IPS-15b (cell line): ENCODE data around the gene HSPB9.

Source experiments
- H3K27me3 ChIP-seq: one replicate; pipeline ENCODE4 v1.6.1; 2013; ENCODE audit warnings: low read length; ENCODE audit not compliant: control insufficient read depth, insufficient read depth
- H3K36me3 ChIP-seq: one replicate; pipeline ENCODE4 v1.6.1; 2013; ENCODE audit warnings: low read length; ENCODE audit not compliant: control insufficient read depth, insufficient read depth
- H3K4me1 ChIP-seq: one replicate; pipeline ENCODE4 v1.6.1; 2013; ENCODE audit warnings: mild to moderate bottlenecking, low read length; ENCODE audit not compliant: control insufficient read depth, insufficient read depth
- H3K4me3 ChIP-seq: one replicate; pipeline ENCODE4 v1.5.1; 2013; ENCODE audit warnings: low read depth, low read length
- H3K9ac ChIP-seq: one replicate; pipeline ENCODE4 v1.6.1; 2013; ENCODE audit warnings: low read depth, mild to moderate bottlenecking, low read length
- H3K9me3 ChIP-seq: one replicate; pipeline ENCODE4 v1.6.1; 2013; ENCODE audit warnings: mild to moderate bottlenecking, low read length; ENCODE audit not compliant: control insufficient read depth, insufficient read depth

Gene HSPB9

DNA sequence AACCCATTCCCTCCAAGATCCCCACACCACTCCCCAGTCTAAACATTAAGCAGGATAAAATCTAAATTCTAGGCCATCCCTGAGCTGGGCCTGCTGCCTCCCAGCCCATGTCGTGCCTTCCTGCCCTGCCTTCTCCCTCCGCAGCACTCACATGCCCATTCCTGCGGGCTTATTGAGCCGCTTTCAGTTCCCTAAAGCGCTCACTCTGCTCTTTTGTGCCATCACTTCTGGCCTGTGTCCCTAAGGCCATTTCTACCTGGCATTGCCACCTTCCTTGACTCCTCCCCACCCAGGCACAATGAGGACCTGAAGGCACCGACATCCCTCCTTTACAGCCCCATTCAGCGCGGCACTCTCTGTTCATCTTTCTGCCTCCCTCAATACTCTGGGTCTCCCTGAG lies 45.2 kb downstream of the HSPB9 start:
- Histone ChIP-seq H3K4me1 (no peaks in the 10 kb centered on the region), H3K27me3 (no peaks in the 10 kb centered on the region), H3K9me3 (no peaks in the 10 kb centered on the region), H3K9ac (no peak overlapping the region), H3K4me3 (no peak overlapping the region), H3K36me3 (no peaks in the 10 kb centered on the region)

DNA sequence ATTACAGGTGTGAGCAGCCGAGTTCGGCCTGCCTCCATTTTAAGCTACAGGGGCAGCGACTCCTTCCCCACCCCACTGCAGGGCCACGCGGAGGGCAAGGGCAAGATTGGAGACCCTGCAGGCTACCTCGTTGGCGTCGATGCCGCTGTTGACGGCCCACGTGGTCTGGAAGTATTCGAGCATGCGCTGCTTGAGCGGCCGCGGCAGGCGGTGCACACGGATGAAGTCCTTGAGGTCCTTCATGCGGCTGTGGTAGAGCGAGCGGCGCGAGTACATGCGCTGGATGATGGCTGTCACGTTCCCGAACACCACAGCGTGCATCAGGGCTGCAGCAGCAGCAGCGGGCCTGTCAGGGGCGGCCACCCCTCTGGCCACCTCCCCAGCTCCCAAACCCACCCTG lies 46.7 kb downstream of the HSPB9 start:
- H3K4me3 ChIP-seq, result no peak overlapping the region
- H3K9me3 ChIP-seq, result no peaks in the 10 kb centered on the region
- H3K4me1 ChIP-seq, result no peaks in the 10 kb centered on the region
- no peak overlapping the region for H3K9ac ChIP-seq
- H3K27me3 ChIP-seq, result no peaks in the 10 kb centered on the region
- H3K36me3 ChIP-seq, result no peaks in the 10 kb centered on the region

DNA sequence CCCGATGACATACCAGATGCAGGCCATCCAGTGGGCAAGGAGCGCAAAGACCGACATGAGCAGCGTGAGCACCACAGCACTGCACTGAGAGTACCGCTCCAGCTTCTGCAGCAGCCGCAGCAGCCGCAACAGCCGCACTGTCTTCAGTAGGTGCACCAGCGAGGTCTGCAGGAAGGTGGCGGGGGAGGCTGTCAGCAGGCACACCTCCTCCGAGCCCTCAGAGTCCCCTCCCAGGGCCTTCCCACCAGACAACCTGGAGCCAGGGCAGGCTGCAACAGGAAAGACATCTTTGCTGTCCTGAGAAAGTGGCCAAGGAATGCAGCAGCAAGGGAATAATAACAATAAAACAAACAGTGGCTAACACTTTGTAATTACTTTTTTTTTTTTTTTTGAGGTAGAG lies 49.2 kb downstream of the HSPB9 start:
- Histone ChIP-seq H3K9me3 (no peaks in the 10 kb centered on the region), H3K4me1 (no peaks in the 10 kb centered on the region), H3K27me3 (no peaks in the 10 kb centered on the region), H3K9ac (no peak overlapping the region), H3K4me3 (no peak overlapping the region), H3K36me3 (no peaks in the 10 kb centered on the region)
